Tibial nerve (tissue), 4 donors: Measurements from ENCODE around the gene CABP4. TPM values are rescaled to one million over a fixed set of nuclear protein-coding genes. Genes with fewer than 3 reads are reported as not detected.
A peak's percentile ranks its signal among the peaks of the same experiment; 100 is the strongest.
"Not testable (repeated sequence)": the region's sequence is repeated elsewhere in the genome, so short reads cannot be mapped to it uniquely, and the experiment has no call there.

Experiments
- DNase-seq, 2 donors: peaks; one replicate each; pipeline ENCODE4 v3.0.0-alpha.2; 2019; ENCODE audit warnings: low spot score in 2 of 2
- H3K27ac ChIP-seq, 4 donors: fragments of 200-600 bp; sonication (generic) in 3 of 4; one replicate each; pipeline ENCODE4 v1.5.1; 2017 to 2019; ENCODE audit warnings: mild to moderate bottlenecking in 1 of 4
- H3K27me3 ChIP-seq, 2 donors: fragments of 200-600 bp; sonication (generic) in 1 of 2; one replicate each; pipeline versions ENCODE4 v1.5.1 to v1.6.0; 2017 to 2019
- H3K36me3 ChIP-seq, 3 donors: fragments of 200-600 bp; sonication (generic); one replicate each; pipeline ENCODE4 v1.5.1; 2018 to 2019
- H3K4me1 ChIP-seq, 4 donors: fragments of 200-600 bp; sonication (generic) in 3 of 4; one replicate each; pipeline ENCODE4 v1.5.1; 2017 to 2019
- H3K4me3 ChIP-seq, 4 donors: fragments of 200-600 bp; sonication (generic) in 3 of 4; one replicate each; pipeline ENCODE4 v1.5.1; 2017 to 2019; ENCODE audit warnings: mild to moderate bottlenecking in 1 of 4, moderate library complexity in 1 of 4
- H3K9me3 ChIP-seq, 4 donors: fragments of 200-600 bp; sonication (generic) in 3 of 4; one replicate each; pipeline ENCODE4 v1.5.1; 2017 to 2019
- CTCF ChIP-seq, 5 experiments: fragments of 200-600 bp in 3 of 5; fragments of 450-650 bp in 2 of 5; sonication (generic) in 3 of 5; IDR thresholded peaks; one replicate each; pipeline ENCODE4 v1.5.1; 2016 to 2019; ENCODE audit warnings: antibody characterized with exemption in 5 of 5, mild to moderate bottlenecking in 3 of 5, moderate library complexity in 2 of 5
- EP300 ChIP-seq, 2 donors: sonication (generic); formaldehyde crosslinking; IDR thresholded peaks; one replicate each; pipeline ENCODE4 v1.6.1; 2017; ENCODE audit warnings: antibody characterized with exemption in 2 of 2, mild to moderate bottlenecking in 1 of 2
- POLR2A ChIP-seq, 2 donors: fragments of 450-650 bp; IDR thresholded peaks; one replicate each; pipeline ENCODE4 v1.6.1; 2017; ENCODE audit warnings: antibody characterized with exemption in 2 of 2, mild to moderate bottlenecking in 2 of 2, moderate library complexity in 2 of 2
- whole genome bisulfite sequencing, 2 donors: methylation state at CpG; one replicate each; pipeline ENCODE4 v1.1.5; 2018; 5-methylcytosine and 5-hydroxymethylcytosine counted together
- total RNA-seq, 4 donors: library from RNA; depleted of rRNA; stranded (reverse); fragments of >200 nt; gene quantifications; one replicate each; pipeline ENCODE4 v1.1.0, GENCODE V29; 2016

The CABP4 gene
- total RNA-seq, 4 donors from 2014 or later: 0.21 to 5.7 (median 3.6) TPM

GRCh38 chr11:67483831-67484665, 28.9 kb downstream of the CABP4 start:
- Histone ChIP-seq H3K27ac (peak overlapping the region in 3 of 4 donors; percentile 85 to 93 (median 92)), H3K36me3 (peaks cover 0 to 21% (median 9%) of the 10 kb centered on the region in 3 donors), H3K27me3 (no peaks in the 10 kb centered on the region), H3K4me1 (peaks cover 0 to 41% (median 21%) of the 10 kb centered on the region in 4 donors), H3K9me3 (no peaks in the 10 kb centered on the region), H3K4me3 (peak overlapping the region; percentile 33 to 62 (median 54))
- WGBS, 2 donors: 82 to 88% methylated on average over 16 of the region's 16 CpGs
- no peak for DNase-seq
- no peak for TF ChIP-seq EP300 (IDR thresholded peaks at IDR 0.05)
- TF ChIP-seq POLR2A (IDR thresholded peaks at IDR 0.05): no peak
- TF ChIP-seq CTCF (IDR thresholded peaks at IDR 0.05): no peak

GRCh38 chr11:67484847-67485311, 29.7 kb downstream of the CABP4 start:
- no peak for DNase-seq
- TF ChIP-seq EP300 (IDR thresholded peaks at IDR 0.05) (no peak), POLR2A (IDR thresholded peaks at IDR 0.05) (no peak), CTCF (IDR thresholded peaks at IDR 0.05) (no peak)
- Histone ChIP-seq H3K36me3 (peaks cover 0 to 30% (median 9%) of the 10 kb centered on the region in 3 donors), H3K27ac (peak overlapping the region in 3 of 4 donors; percentile 85 to 93 (median 92)), H3K4me1 (peaks cover 0 to 41% (median 21%) of the 10 kb centered on the region in 4 donors), H3K4me3 (peak overlapping the region in 1 of 4 donors; percentile 18), H3K27me3 (no peaks in the 10 kb centered on the region), H3K9me3 (no peaks in the 10 kb centered on the region)
- 28 to 42% methylated on average over 11 of the region's 11 CpGs for WGBS, 2 donors

- not testable (repeated sequence) for DNase-seq, H3K4me3 ChIP-seq, H3K27me3 ChIP-seq, H3K9me3 ChIP-seq
- 87 to 89% methylated on average over 7 of the region's 7 CpGs for WGBS, 2 donors
- peaks cover 0 to 41% (median 21%) of the 10 kb centered on the region in 4 donors for H3K4me1 ChIP-seq
- H3K27ac ChIP-seq: peak overlapping the region in 3 of 4 donors; percentile 58 to 92 (median 85)
- H3K36me3 ChIP-seq: peaks cover 0 to 40% (median 9%) of the 10 kb centered on the region in 3 donors
Measured at GRCh38 chr11:67485873-67486361, 30.8 kb downstream of the CABP4 start.

GRCh38 chr11:67486481-67487195, 31.5 kb downstream of the CABP4 start:
- TF ChIP-seq POLR2A (IDR thresholded peaks at IDR 0.05) (no peak), CTCF (IDR thresholded peaks at IDR 0.05) (no peak), EP300 (IDR thresholded peaks at IDR 0.05) (no peak)
- Histone ChIP-seq H3K36me3 (peaks cover 0 to 47% (median 9%) of the 10 kb centered on the region in 3 donors), H3K9me3 (no peaks in the 10 kb centered on the region), H3K27me3 (no peaks in the 10 kb centered on the region), H3K4me1 (peaks cover 0 to 48% (median 21%) of the 10 kb centered on the region in 4 donors), H3K4me3 (no peak overlapping the region), H3K27ac (peak overlapping the region in 2 of 4 donors; percentile 17 to 58)
- WGBS, 2 donors: 68 to 86% methylated on average over 10 to 20 of the region's 20 CpGs
- no peak for DNase-seq

- Histone ChIP-seq H3K27ac (peak overlapping the region in 1 of 4 donors; percentile 83), H3K27me3 (no peaks in the 10 kb centered on the region), H3K36me3 (peaks cover 0 to 74% (median 25%) of the 10 kb centered on the region in 3 donors), H3K9me3 (no peaks in the 10 kb centered on the region), H3K4me3 (no peak overlapping the region), H3K4me1 (peaks cover 0 to 33% (median 12%) of the 10 kb centered on the region in 4 donors)
- WGBS, 2 donors: 82% methylated on average over 15 to 18 of the region's 25 CpGs
- TF ChIP-seq CTCF (IDR thresholded peaks at IDR 0.05): no peak
- no peak for TF ChIP-seq POLR2A (IDR thresholded peaks at IDR 0.05)
- TF ChIP-seq EP300 (IDR thresholded peaks at IDR 0.05): no peak
- no peak for DNase-seq
Measured at GRCh38 chr11:67489203-67489884, 34.2 kb downstream of the CABP4 start.
